ENCODE data around the gene ARHGEF7. TPM values are rescaled to one million over a fixed set of nuclear protein-coding genes. Genes with fewer than 3 reads are reported as not detected.

Gene ARHGEF7
- total and polyA plus RNA-seq, 2 experiments from 2014 or later: 23.6 to 58.9 TPM

GRCh38 chr13:111117289-111117688, 2.2 kb downstream of the ARHGEF7 start:
- Histone ChIP-seq H3K4me3 (no peak overlapping the region), H3K4me2 (no peak overlapping the region), H3K9me2 (ENCODE audit: insufficient read depth) (no peaks in the 10 kb centered on the region), H3K36me3 (ENCODE audit: insufficient read depth) (no peaks in the 10 kb centered on the region), H3F3A (replicated peaks; ENCODE audit: low read depth) (no peaks in the 10 kb centered on the region), H2AFZ (no peak overlapping the region), H4K20me1 (replicated peaks; ENCODE audit: insufficient read depth) (no peaks in the 10 kb centered on the region), H3K79me2 (replicated peaks; ENCODE audit: insufficient read depth) (no peaks in the 10 kb centered on the region), H3K27ac (ENCODE audit: low read depth) (no peak overlapping the region), H3K27me3 (ENCODE audit: insufficient read depth) (peaks cover 49% of the 10 kb centered on the region), H3K4me1 (ENCODE audit: insufficient read depth) (peaks cover 3% of the 10 kb centered on the region; the same call in 1 of the 2 replicates)
- DNase-seq (ENCODE audit: low spot score) (no peak), ATAC-seq (no peak)
- no peak for TF ChIP-seq ZNF331 (CRISPR knock-in tag; IDR thresholded peaks at IDR 0.05; ENCODE audit: low read depth)
- TF ChIP-seq JUNB (IDR thresholded peaks at IDR 0.05; ENCODE audit: unreplicated experiment): no peak
- no peak for TF ChIP-seq STAT1 (IDR thresholded peaks at IDR 0.05; ENCODE audit: unreplicated experiment)
- TF ChIP-seq ZNF114 (CRISPR knock-in tag; IDR thresholded peaks at IDR 0.05): no peak
- no peak for TF ChIP-seq NANOG (IDR thresholded peaks at IDR 0.05; ENCODE audit: borderline replicate concordance)
- TF ChIP-seq ZNF462 (CRISPR knock-in tag; IDR thresholded peaks at IDR 0.05): no peak
- no peak for TF ChIP-seq CREB1 (CRISPR knock-in tag; IDR thresholded peaks at IDR 0.05; ENCODE audit: low read depth)
- no peak for TF ChIP-seq EZH2phosphoT487 (IDR thresholded peaks at IDR 0.05; ENCODE audit: unreplicated experiment)
- TF ChIP-seq POLR2AphosphoS5 (IDR thresholded peaks at IDR 0.05; ENCODE audit: low read depth): no peak
- no peak for TF ChIP-seq CTCF (conservative IDR thresholded peaks at IDR 0.05; ENCODE audit: low read depth in 2 of 2)
- TF ChIP-seq REST (IDR thresholded peaks at IDR 0.05; ENCODE audit: unreplicated experiment): no peak
- no peak for TF ChIP-seq EZH2 (IDR thresholded peaks at IDR 0.05; ENCODE audit: low read depth, unreplicated experiment)
- no peak for TF ChIP-seq ETS1 (IDR thresholded peaks at IDR 0.05)
- peaks cover 4% of the 10 kb centered on the region; the same call in 2 of the 3 replicates for H3K36me3 Mint-ChIP-seq (ENCODE audit: low read depth)
- H3K4me3 Mint-ChIP-seq: no peak overlapping the region
- H3K27me3 Mint-ChIP-seq (ENCODE audit: insufficient read depth, low read depth, poor library complexity): peaks cover 51% of the 10 kb centered on the region
- H3K9me3 Mint-ChIP-seq: peaks cover 4% of the 10 kb centered on the region; the same call in 2 of the 3 replicates
- H3K4me1 Mint-ChIP-seq: peaks cover 18% of the 10 kb centered on the region
- no peak overlapping the region for H3K27ac Mint-ChIP-seq

All from GM23338 (cell line).